Activated CD8-positive, alpha-beta memory T cell treated with anti-CD3 and anti-CD28 coated beads, Interleukin-2, amount 10 ng/mL, durations not matched to agents 7 days and 5 days (primary cell): ENCODE data around the gene TMTC1. TPM values are rescaled to one million over a fixed set of nuclear protein-coding genes. Genes with fewer than 3 reads are reported as not detected.

ENCODE experiments used
- ATAC-seq: fragments of 150-1000 bp; cut with Tn5 transposase; one replicate; pipeline ENCODE4 v1.10.0; 2021; ENCODE audit warnings: moderate library complexity
- CTCF ChIA-PET: fragments of 350-600 bp; sonication (Branson Sonifier 250); formaldehyde crosslinking; loops from one replicate; lab custom pipeline; 2021; ENCODE audit warnings: antibody characterized with exemption; lab: Charles Lee
- DNase-seq: peaks from one replicate; pipeline ENCODE4 v3.0.0-alpha.2; 2020
- H3K27ac Mint-ChIP-seq: one replicate; pipeline ENCODE4 v1.8.0; 2021; ENCODE audit warnings: mild to moderate bottlenecking, mixed read lengths
- H3K27me3 Mint-ChIP-seq: one replicate; pipeline ENCODE4 v1.8.0; 2021; ENCODE audit warnings: mixed read lengths
- H3K36me3 Mint-ChIP-seq: one replicate; pipeline ENCODE4 v1.8.0; 2021; ENCODE audit warnings: mild to moderate bottlenecking, mixed read lengths
- H3K4me1 Mint-ChIP-seq: one replicate; pipeline ENCODE4 v1.8.0; 2021; ENCODE audit warnings: mixed read lengths
- H3K4me3 Mint-ChIP-seq: one replicate; pipeline ENCODE4 v1.8.0; 2021; ENCODE audit warnings: mild to moderate bottlenecking, moderate library complexity, mixed read lengths
- H3K9me3 Mint-ChIP-seq: one replicate; pipeline ENCODE4 v1.8.0; 2022; ENCODE audit warnings: low read depth, mixed read lengths
- total RNA-seq, 2 experiments: library from RNA; stranded (reverse); gene quantifications; one replicate each; pipeline ENCODE4 v1.2.3, GENCODE V29; 2021

TMTC1 gene
- total RNA-seq, 2 experiments from 2014 or later = 0.07 to 0.09 TPM

- H3K27me3 Mint-ChIP-seq = no peaks in the 10 kb centered on the region
- no peak overlapping the region for H3K4me3 Mint-ChIP-seq
- H3K4me1 Mint-ChIP-seq = no peaks in the 10 kb centered on the region
- no peaks in the 10 kb centered on the region for H3K9me3 Mint-ChIP-seq
- H3K27ac Mint-ChIP-seq = no peak overlapping the region
- no peaks in the 10 kb centered on the region for H3K36me3 Mint-ChIP-seq
- CTCF ChIA-PET = no interaction called here
- ATAC-seq (no peak), DNase-seq (no peak)
These were observed 239.2 kb downstream of the TMTC1 start for GRCh38 chr12:29544428-29545101.

- Mint-ChIP-seq H3K4me1 (no peaks in the 10 kb centered on the region), H3K4me3 (no peak overlapping the region), H3K27ac (no peak overlapping the region), H3K9me3 (no peaks in the 10 kb centered on the region), H3K36me3 (no peaks in the 10 kb centered on the region), H3K27me3 (no peaks in the 10 kb centered on the region)
- no peak for DNase-seq
- ATAC-seq = no peak
- CTCF ChIA-PET = no interaction called here
These were observed 240.7 kb downstream of the TMTC1 start for GRCh38 chr12:29543036-29543435.

GRCh38 chr12:29537298-29537697 is 246.4 kb downstream of the TMTC1 start:
- CTCF ChIA-PET = no interaction called here
- H3K27me3 Mint-ChIP-seq = peaks cover 24% of the 10 kb centered on the region
- no peaks in the 10 kb centered on the region for H3K4me1 Mint-ChIP-seq
- no peak for DNase-seq
- H3K9me3 Mint-ChIP-seq = no peaks in the 10 kb centered on the region
- H3K36me3 Mint-ChIP-seq = no peaks in the 10 kb centered on the region
- no peak overlapping the region for H3K4me3 Mint-ChIP-seq
- no peak for ATAC-seq
- H3K27ac Mint-ChIP-seq = no peak overlapping the region

- ATAC-seq (no peak), DNase-seq (no peak)
- Mint-ChIP-seq H3K27ac (no peak overlapping the region), H3K4me3 (no peak overlapping the region), H3K36me3 (no peaks in the 10 kb centered on the region), H3K4me1 (no peaks in the 10 kb centered on the region), H3K27me3 (peaks cover 37% of the 10 kb centered on the region), H3K9me3 (no peaks in the 10 kb centered on the region)
- CTCF ChIA-PET = no interaction called here
These were observed 248.8 kb downstream of the TMTC1 start for GRCh38 chr12:29534935-29535334.

- H3K27ac Mint-ChIP-seq = no peak overlapping the region
- CTCF ChIA-PET = no interaction called here
- no peaks in the 10 kb centered on the region for H3K4me1 Mint-ChIP-seq
- H3K27me3 Mint-ChIP-seq = peaks cover 40% of the 10 kb centered on the region
- no peak overlapping the region for H3K4me3 Mint-ChIP-seq
- no peaks in the 10 kb centered on the region for H3K9me3 Mint-ChIP-seq
- no peak for ATAC-seq
- no peaks in the 10 kb centered on the region for H3K36me3 Mint-ChIP-seq
- no peak for DNase-seq
These were observed 249.8 kb downstream of the TMTC1 start for GRCh38 chr12:29533815-29534489.

GRCh38 chr12:29531471-29531870 is 252.3 kb downstream of the TMTC1 start:
- no peaks in the 10 kb centered on the region for H3K4me1 Mint-ChIP-seq
- H3K36me3 Mint-ChIP-seq = no peaks in the 10 kb centered on the region
- ATAC-seq (no peak), DNase-seq (no peak)
- CTCF ChIA-PET = no interaction called here
- peaks cover 48% of the 10 kb centered on the region for H3K27me3 Mint-ChIP-seq
- H3K4me3 Mint-ChIP-seq = no peak overlapping the region
- H3K27ac Mint-ChIP-seq = no peak overlapping the region
- H3K9me3 Mint-ChIP-seq = no peaks in the 10 kb centered on the region

- Mint-ChIP-seq H3K9me3 (no peaks in the 10 kb centered on the region), H3K4me3 (no peak overlapping the region), H3K27ac (no peak overlapping the region), H3K4me1 (no peaks in the 10 kb centered on the region), H3K36me3 (no peaks in the 10 kb centered on the region), H3K27me3 (peaks cover 47% of the 10 kb centered on the region)
- CTCF ChIA-PET = interaction anchor here (1.5 kb wide), 1 partner anchor 11 kb away, joined by 4 read pairs; no protein-coding TSS in a partner anchor
- DNase-seq (no peak), ATAC-seq (no peak)
These were observed 253.3 kb downstream of the TMTC1 start for GRCh38 chr12:29530436-29530835.

GRCh38 chr12:29528161-29528560 is 255.6 kb downstream of the TMTC1 start:
- no peaks in the 10 kb centered on the region for H3K36me3 Mint-ChIP-seq
- CTCF ChIA-PET = interaction anchor here (1.3 kb wide), 1 partner anchor 9 kb away, joined by 3 read pairs; no protein-coding TSS in a partner anchor
- DNase-seq (no peak), ATAC-seq (no peak)
- H3K27me3 Mint-ChIP-seq = peaks cover 41% of the 10 kb centered on the region
- no peaks in the 10 kb centered on the region for H3K9me3 Mint-ChIP-seq
- no peak overlapping the region for H3K4me3 Mint-ChIP-seq
- H3K27ac Mint-ChIP-seq = no peak overlapping the region
- H3K4me1 Mint-ChIP-seq = no peaks in the 10 kb centered on the region

GRCh38 chr12:29521951-29522350 is 261.8 kb downstream of the TMTC1 start:
- no peaks in the 10 kb centered on the region for H3K9me3 Mint-ChIP-seq
- CTCF ChIA-PET = no interaction called here

GRCh38 chr12:29519585-29520182 is 264.1 kb downstream of the TMTC1 start:
- DNase-seq = no peak
- Mint-ChIP-seq H3K27me3 (peaks cover 18% of the 10 kb centered on the region), H3K4me3 (no peak overlapping the region), H3K9me3 (no peaks in the 10 kb centered on the region), H3K27ac (no peak overlapping the region), H3K4me1 (no peaks in the 10 kb centered on the region), H3K36me3 (no peaks in the 10 kb centered on the region)
- no peak for ATAC-seq
- CTCF ChIA-PET = interaction anchor here (0.9 to 2.1 kb wide), 9 partner anchors 8 to 1331 kb away, joined by 3 to 11 read pairs (median 3); no protein-coding TSS in a partner anchor

More at GRCh38 chr12:29521951-29522350, 261.8 kb downstream of the TMTC1 start:
- ATAC-seq (no peak), DNase-seq (no peak)
- Mint-ChIP-seq H3K27me3 (peaks cover 12% of the 10 kb centered on the region), H3K36me3 (no peaks in the 10 kb centered on the region), H3K27ac (no peak overlapping the region), H3K4me3 (no peak overlapping the region), H3K4me1 (no peaks in the 10 kb centered on the region)

GRCh38 chr12:29518407-29518806 is 265.3 kb downstream of the TMTC1 start:
- Mint-ChIP-seq H3K4me1 (no peaks in the 10 kb centered on the region), H3K4me3 (no peak overlapping the region), H3K9me3 (no peaks in the 10 kb centered on the region), H3K27me3 (peaks cover 8% of the 10 kb centered on the region), H3K36me3 (no peaks in the 10 kb centered on the region), H3K27ac (no peak overlapping the region)
- no peak for ATAC-seq
- CTCF ChIA-PET = interaction anchor here (1.2 to 1.7 kb wide), 2 partner anchors 9 to 1326 kb away, joined by 3 read pairs; no protein-coding TSS in a partner anchor
- DNase-seq = no peak

- CTCF ChIA-PET = no interaction called here
- Mint-ChIP-seq H3K9me3 (no peaks in the 10 kb centered on the region), H3K4me1 (no peaks in the 10 kb centered on the region), H3K27me3 (peaks cover 6% of the 10 kb centered on the region), H3K4me3 (no peak overlapping the region), H3K36me3 (no peaks in the 10 kb centered on the region), H3K27ac (no peak overlapping the region)
- ATAC-seq (no peak), DNase-seq (no peak)
These were observed 266.5 kb downstream of the TMTC1 start for GRCh38 chr12:29517264-29517663.

- ATAC-seq = no peak
- Mint-ChIP-seq H3K27ac (no peak overlapping the region), H3K9me3 (no peaks in the 10 kb centered on the region), H3K4me1 (no peaks in the 10 kb centered on the region), H3K27me3 (peaks cover 9% of the 10 kb centered on the region), H3K4me3 (no peak overlapping the region), H3K36me3 (no peaks in the 10 kb centered on the region)
- CTCF ChIA-PET = no interaction called here
- no peak for DNase-seq
These were observed 267.3 kb downstream of the TMTC1 start for GRCh38 chr12:29516431-29516875.
